Measurements from ENCODE around the gene DNASE1L1.

GRCh38 chrX:154368630-154369448 lies 40.2 kb downstream of the DNASE1L1 start:
- TF ChIP-seq CTCF (IDR thresholded peaks at IDR 0.05; ENCODE audit: low read length) (no peak), EZH2 (optimal IDR thresholded peaks at IDR 0.05; ENCODE audit: low read depth, low read length) (no peak), EZH2phosphoT487 (IDR thresholded peaks at IDR 0.05; ENCODE audit: low read length) (no peak)

All from MM.1S (cell line).